GM19395 (cell line): Measurements from ENCODE around the gene MARK3.

Experiments used
- ATAC-seq: cut with Tn5 transposase; IDR thresholded peaks from one replicate; pipeline ENCODE4 v1.9.1; 2021; ENCODE audit warnings: mild to moderate bottlenecking, moderate library complexity; ENCODE audit not compliant: unreplicated experiment

Gene MARK3

GRCh38 chr14:103433916-103434563 lies 48.8 kb downstream of the MARK3 start:
- ATAC-seq = no peak

- no peak for ATAC-seq
Observed at GRCh38 chr14:103434868-103435442, 49.7 kb downstream of the MARK3 start.

GRCh38 chr14:103436533-103436932 lies 51.3 kb downstream of the MARK3 start:
- no peak for ATAC-seq

- no peak for ATAC-seq
Observed at GRCh38 chr14:103442288-103442687, 57.1 kb downstream of the MARK3 start.

GRCh38 chr14:103443111-103443510 lies 57.9 kb downstream of the MARK3 start:
- no peak for ATAC-seq

GRCh38 chr14:103444837-103445524 lies 59.8 kb downstream of the MARK3 start:
- ATAC-seq = no peak

GRCh38 chr14:103445806-103446205 lies 60.6 kb downstream of the MARK3 start:
- no peak for ATAC-seq

GRCh38 chr14:103448097-103448496 lies 62.9 kb downstream of the MARK3 start:
- no peak for ATAC-seq

GRCh38 chr14:103449634-103450161 lies 64.5 kb downstream of the MARK3 start:
- no peak for ATAC-seq

- no peak for ATAC-seq
Observed at GRCh38 chr14:103450416-103450815, 65.2 kb downstream of the MARK3 start.

- ATAC-seq = no peak
Observed at GRCh38 chr14:103451401-103451800, 66.2 kb downstream of the MARK3 start.

GRCh38 chr14:103453791-103454190 lies 68.6 kb downstream of the MARK3 start:
- ATAC-seq = no peak

- ATAC-seq = no peak
Observed at GRCh38 chr14:103456167-103456835, 71.1 kb downstream of the MARK3 start.

GRCh38 chr14:103460415-103460814 lies 75.2 kb downstream of the MARK3 start:
- ATAC-seq = no peak

GRCh38 chr14:103463149-103463548 lies 77.9 kb downstream of the MARK3 start:
- no peak for ATAC-seq

GRCh38 chr14:103463851-103464250 lies 78.6 kb downstream of the MARK3 start:
- ATAC-seq = no peak

- no peak for ATAC-seq
Observed at GRCh38 chr14:103472939-103473338, 87.7 kb downstream of the MARK3 start.

GRCh38 chr14:103474893-103475292 lies 89.7 kb downstream of the MARK3 start:
- no peak for ATAC-seq

GRCh38 chr14:103476065-103476464 lies 90.8 kb downstream of the MARK3 start:
- no peak for ATAC-seq

GRCh38 chr14:103476631-103477030 lies 91.4 kb downstream of the MARK3 start:
- ATAC-seq = no peak

- peak; percentile 76 for ATAC-seq
Observed at GRCh38 chr14:103480595-103480994, 95.4 kb downstream of the MARK3 start.
